Hematopoietic multipotent progenitor cell treated with erythropoietin and hydrocortisone succinate and interleukin-3 and kit ligand, for 15 days (in vitro differentiated cells): Measurements from ENCODE around the gene FGFR3.
A peak's percentile ranks its signal among the peaks of the same experiment; 100 is the strongest.

Experiments
- DNase-seq: peaks from one replicate; pipeline ENCODE4 v3.0.0-alpha.2; 2015; ENCODE audit warnings: low spot score

The FGFR3 gene

GRCh38 chr4:1802720-1803522, 9.8 kb downstream of the FGFR3 start:
- no peak for DNase-seq

- DNase-seq: no peak
These were observed 10.7 kb downstream of the FGFR3 start for GRCh38 chr4:1803523-1804423.

DNA sequence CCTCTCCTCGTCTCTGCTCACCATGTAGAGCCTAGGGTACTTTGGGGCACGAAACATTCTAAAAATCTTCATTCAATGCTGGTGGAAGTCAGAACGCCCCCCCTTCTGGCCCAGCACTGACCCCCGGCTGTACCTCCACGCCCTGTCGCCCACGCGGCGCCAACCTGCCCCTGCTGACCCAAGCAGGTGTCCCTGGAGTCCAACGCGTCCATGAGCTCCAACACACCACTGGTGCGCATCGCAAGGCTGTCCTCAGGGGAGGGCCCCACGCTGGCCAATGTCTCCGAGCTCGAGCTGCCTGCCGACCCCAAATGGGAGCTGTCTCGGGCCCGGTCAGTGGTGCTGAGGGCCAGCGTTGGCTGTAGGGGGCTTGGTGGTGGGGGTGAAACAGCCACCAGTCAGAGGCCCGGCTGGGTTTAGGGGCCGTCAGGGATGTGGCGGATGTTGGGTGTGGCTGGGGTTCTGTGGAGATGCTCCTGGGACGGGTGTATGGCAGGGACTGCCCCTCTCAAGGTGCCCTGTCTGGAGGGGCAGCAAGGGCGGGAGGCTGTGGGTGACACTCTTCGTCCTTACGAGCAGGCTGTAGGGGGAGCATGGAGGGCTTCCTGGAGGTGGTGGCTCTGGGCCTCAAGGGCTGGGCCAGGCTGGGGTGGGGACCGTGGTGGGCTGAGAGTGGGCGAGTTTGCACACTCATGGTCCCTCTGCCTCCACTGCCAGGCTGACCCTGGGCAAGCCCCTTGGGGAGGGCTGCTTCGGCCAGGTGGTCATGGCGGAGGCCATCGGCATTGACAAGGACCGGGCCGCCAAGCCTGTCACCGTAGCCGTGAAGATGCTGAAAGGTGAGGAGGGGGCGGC, 11.8 kb downstream of the FGFR3 start:
- DNase-seq: no peak

DNA sequence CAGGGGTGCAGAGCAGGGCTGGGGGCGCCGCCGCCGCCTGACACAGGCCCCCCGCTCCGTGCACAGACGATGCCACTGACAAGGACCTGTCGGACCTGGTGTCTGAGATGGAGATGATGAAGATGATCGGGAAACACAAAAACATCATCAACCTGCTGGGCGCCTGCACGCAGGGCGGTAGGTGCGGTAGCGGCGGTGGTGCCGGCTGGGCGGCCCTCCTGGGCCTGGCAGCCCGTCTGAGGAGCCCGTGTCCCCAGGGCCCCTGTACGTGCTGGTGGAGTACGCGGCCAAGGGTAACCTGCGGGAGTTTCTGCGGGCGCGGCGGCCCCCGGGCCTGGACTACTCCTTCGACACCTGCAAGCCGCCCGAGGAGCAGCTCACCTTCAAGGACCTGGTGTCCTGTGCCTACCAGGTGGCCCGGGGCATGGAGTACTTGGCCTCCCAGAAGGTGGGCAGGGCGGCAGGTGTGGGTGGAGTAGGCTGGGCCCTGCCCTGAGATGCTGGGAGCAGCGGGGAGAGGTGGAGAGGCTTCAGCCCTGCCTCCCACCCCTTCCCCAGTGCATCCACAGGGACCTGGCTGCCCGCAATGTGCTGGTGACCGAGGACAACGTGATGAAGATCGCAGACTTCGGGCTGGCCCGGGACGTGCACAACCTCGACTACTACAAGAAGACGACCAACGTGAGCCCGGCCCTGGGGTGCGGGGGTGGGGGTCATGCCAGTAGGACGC, 12.6 kb downstream of the FGFR3 start:
- DNase-seq: no peak

GRCh38 chr4:1806223-1806564, 13.1 kb downstream of the FGFR3 start:
- no peak for DNase-seq

GRCh38 chr4:1806596-1807331, 13.7 kb downstream of the FGFR3 start:
- DNase-seq: no peak

- DNase-seq: no peak
These were observed 14.3 kb downstream of the FGFR3 start for GRCh38 chr4:1807332-1807777.

DNA sequence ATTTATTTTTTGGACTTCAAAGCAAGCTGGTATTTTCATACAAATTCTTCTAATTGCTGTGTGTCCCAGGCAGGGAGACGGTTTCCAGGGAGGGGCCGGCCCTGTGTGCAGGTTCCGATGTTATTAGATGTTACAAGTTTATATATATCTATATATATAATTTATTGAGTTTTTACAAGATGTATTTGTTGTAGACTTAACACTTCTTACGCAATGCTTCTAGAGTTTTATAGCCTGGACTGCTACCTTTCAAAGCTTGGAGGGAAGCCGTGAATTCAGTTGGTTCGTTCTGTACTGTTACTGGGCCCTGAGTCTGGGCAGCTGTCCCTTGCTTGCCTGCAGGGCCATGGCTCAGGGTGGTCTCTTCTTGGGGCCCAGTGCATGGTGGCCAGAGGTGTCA, 15.3 kb downstream of the FGFR3 start:
- DNase-seq: no peak

DNA sequence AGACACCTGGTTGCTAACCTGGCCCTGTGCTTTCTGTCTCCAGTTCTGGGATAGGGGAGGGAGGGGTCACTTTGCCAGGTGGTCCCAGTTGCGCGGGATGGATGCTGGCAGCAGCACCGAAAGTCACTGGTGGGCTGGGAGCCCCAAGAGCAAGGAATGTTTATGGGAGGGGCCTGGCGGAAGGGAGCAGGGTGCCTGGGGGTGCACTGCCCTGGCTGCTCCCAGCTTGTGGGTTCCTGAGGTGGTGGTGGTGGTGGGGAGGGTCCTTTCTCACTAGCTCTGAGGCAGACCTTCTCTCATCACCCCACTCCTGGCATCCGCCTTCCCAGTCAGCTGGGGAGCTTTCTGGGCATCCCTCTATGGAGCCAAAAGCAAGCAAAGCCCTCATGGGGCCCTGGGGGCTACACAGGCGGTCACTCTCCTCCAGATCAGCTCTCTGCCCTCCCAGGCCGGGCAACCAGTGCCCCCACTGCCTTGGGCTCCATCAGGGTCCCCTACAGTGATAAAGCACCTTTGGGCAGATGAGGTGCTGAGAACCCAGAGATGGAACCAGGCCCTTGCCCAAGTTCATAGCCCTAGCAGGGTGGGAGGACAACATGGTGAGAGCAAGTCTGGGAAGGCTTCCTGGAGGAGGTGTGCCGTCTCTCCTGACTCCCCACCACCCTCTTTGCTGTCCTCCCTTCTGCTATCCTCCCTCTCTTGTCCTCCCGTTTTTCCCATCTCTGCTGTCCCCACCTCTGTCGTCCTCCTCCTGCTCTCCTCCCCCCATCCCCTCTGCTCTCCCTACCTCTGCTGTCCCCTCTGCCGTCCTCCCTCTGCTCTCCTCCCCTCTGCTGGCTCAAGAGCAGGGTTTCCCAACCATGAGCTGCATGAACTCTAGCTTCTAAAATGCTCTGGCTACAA, 16.0 kb downstream of the FGFR3 start:
- DNase-seq: no peak

DNA sequence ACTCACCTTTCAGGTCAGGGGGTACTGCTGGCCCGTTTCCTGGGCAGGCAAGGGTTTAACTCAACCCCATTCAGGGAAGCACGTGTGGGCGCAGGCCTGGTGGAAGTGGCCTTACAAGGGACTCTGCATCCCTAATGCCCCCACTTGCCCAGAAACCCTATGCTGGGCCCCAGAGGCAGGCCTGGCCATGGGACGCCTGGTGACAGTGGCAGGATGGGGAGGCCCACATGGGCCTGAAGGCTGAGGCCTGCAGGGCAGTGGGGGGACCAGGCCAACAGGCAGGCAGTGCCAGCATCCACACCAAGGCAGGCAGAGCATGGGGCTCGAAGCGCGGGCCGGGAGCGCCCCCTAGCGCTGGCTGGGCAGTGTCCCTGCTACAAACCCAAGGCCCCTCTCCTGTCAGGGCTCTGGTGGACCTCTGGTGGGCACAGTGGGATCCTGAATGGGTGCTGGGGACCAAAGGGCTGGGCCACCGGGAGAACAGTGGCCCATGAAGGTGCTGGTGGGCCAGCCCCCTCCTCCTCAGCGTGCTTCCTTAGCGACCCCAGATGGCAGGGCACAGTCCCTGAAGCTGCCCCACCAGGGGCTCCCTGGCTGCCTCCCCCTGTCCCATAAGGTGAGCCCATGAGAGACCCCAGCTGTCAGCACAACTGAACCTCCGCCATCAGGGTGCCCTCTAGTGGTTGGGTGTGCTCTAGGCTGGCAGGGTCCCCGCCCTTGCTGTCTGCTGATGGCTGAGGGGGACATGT, 16.8 kb downstream of the FGFR3 start:
- peak; percentile 73 for DNase-seq

- DNase-seq: no peak
These were observed 17.7 kb downstream of the FGFR3 start for GRCh38 chr4:1810765-1811164.

DNA sequence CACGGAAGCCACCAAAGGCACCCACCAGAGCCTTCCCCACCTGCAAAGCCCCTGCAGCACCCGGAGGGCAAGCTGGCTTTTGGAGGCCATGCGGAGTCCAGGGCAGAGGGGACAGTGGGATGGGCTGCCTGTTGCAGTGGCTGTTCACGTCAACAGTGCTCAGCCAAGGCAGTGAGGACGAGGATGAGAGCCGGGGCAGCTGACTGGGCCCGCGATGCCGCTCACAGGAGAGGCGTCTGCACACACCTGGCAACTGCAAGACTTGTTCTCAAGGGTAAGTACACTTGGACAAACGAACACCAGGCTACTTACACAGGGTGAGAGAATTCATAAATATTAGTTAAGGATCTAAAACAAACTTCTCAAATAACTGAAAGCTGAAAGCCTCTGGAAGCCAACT, 19.6 kb downstream of the FGFR3 start:
- no peak for DNase-seq

GRCh38 chr4:1813231-1813630, 20.1 kb downstream of the FGFR3 start:
- DNase-seq: no peak

DNA sequence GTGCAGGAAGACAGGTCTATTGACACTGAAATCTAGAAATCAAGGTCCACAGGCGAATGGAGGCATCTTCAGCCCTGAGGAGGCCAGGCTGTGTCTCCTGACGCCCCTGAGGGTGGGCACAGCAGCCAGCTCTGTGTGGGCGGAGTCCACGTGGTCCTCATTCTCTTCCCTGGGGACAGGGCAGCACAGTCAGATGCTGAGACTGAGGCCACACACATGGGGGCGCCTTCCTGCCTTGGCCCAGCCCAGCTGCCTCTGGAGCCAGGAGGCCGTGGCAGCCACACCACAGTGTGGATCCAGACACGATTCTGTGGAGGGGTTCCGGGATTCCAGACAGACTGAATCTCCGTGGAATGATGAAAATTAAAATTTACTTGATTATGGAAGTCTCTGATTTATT, 20.8 kb downstream of the FGFR3 start:
- DNase-seq: no peak

- DNase-seq: no peak
These were observed 21.4 kb downstream of the FGFR3 start for GRCh38 chr4:1814453-1814852.

- no peak for DNase-seq
These were observed 22.3 kb downstream of the FGFR3 start for GRCh38 chr4:1815096-1815996.

GRCh38 chr4:1815997-1816860, 23.1 kb downstream of the FGFR3 start:
- no peak for DNase-seq
